GM04503 (cell line): Measurements from ENCODE around the gene ZBTB42.

Source experiments
- DNase-seq: peaks from one replicate; pipeline ENCODE4 v3.0.0-alpha.2; 2012; ENCODE audit warnings: low read depth

The ZBTB42 gene

GRCh38 chr14:104843442-104844305, 42.8 kb downstream of the ZBTB42 start:
- DNase-seq = no peak

- no peak for DNase-seq
Measured at GRCh38 chr14:104844306-104845032, 43.6 kb downstream of the ZBTB42 start.

- no peak for DNase-seq
Measured at GRCh38 chr14:104845033-104845666, 44.2 kb downstream of the ZBTB42 start.

GRCh38 chr14:104845834-104846441, 45.0 kb downstream of the ZBTB42 start:
- DNase-seq = no peak

- no peak for DNase-seq
Measured at GRCh38 chr14:104852280-104852663, 51.4 kb downstream of the ZBTB42 start.
